NCI-H524 (cell line): ENCODE data around the gene CCNY.
"Not testable (repeated sequence)": the region's sequence is repeated elsewhere in the genome, so short reads cannot be mapped to it uniquely, and the experiment has no call there.

Source experiments
- DNase-seq, 2 experiments: peaks; one replicate each; lab custom pipeline; 2025; lab: John Stamatoyannopoulos, UW

The CCNY gene

GRCh38 chr10:35334297-35334696 lies 2.0 kb upstream of the CCNY start:
- no peak for DNase-seq

- peak in 1 of 2 experiments; percentile 5 for DNase-seq
Measured at GRCh38 chr10:35335133-35336083, 901 bp upstream of the CCNY start.

- DNase-seq = peak; percentile 17 to 24
Measured at GRCh38 chr10:35336921-35337823, 863 bp downstream of the CCNY start.

- DNase-seq = peak in 1 of 2 experiments; percentile 32
Measured at GRCh38 chr10:35339942-35340341, 3.6 kb downstream of the CCNY start.

GRCh38 chr10:35340975-35341374 lies 4.7 kb downstream of the CCNY start:
- peak in 1 of 2 experiments; percentile 39 for DNase-seq

GRCh38 chr10:35341521-35341920 lies 5.2 kb downstream of the CCNY start:
- DNase-seq = no peak

- no peak for DNase-seq
Measured at GRCh38 chr10:35342183-35342753, 6.0 kb downstream of the CCNY start.

GRCh38 chr10:35343739-35344138 lies 7.4 kb downstream of the CCNY start:
- DNase-seq = no peak

- no peak for DNase-seq
Measured at GRCh38 chr10:35345383-35345742, 9.1 kb downstream of the CCNY start.

GRCh38 chr10:35346248-35346647 lies 9.9 kb downstream of the CCNY start:
- DNase-seq = no peak

- peak in 1 of 2 experiments; percentile 7 for DNase-seq
Measured at GRCh38 chr10:35347121-35347562, 10.8 kb downstream of the CCNY start.

GRCh38 chr10:35347899-35348608 lies 11.7 kb downstream of the CCNY start:
- no peak for DNase-seq

GRCh38 chr10:35348609-35349388 lies 12.5 kb downstream of the CCNY start:
- no peak for DNase-seq

- DNase-seq = no peak
Measured at GRCh38 chr10:35349389-35349915, 13.1 kb downstream of the CCNY start.

- no peak for DNase-seq
Measured at GRCh38 chr10:35351021-35351420, 14.7 kb downstream of the CCNY start.

- no peak for DNase-seq
Measured at GRCh38 chr10:35352097-35352496, 15.8 kb downstream of the CCNY start.

- DNase-seq = no peak
Measured at GRCh38 chr10:35352512-35352911, 16.2 kb downstream of the CCNY start.

GRCh38 chr10:35353395-35353794 lies 17.1 kb downstream of the CCNY start:
- no peak for DNase-seq

- no peak for DNase-seq
Measured at GRCh38 chr10:35353805-35354204, 17.5 kb downstream of the CCNY start.

GRCh38 chr10:35354257-35354656 lies 17.9 kb downstream of the CCNY start:
- not testable (repeated sequence) for DNase-seq
